HG03039 (cell line): ENCODE data around the gene SRSF2.
"Not testable (repeated sequence)": the region's sequence is repeated elsewhere in the genome, so short reads cannot be mapped to it uniquely, and the experiment has no call there.

ENCODE experiments used
- ATAC-seq: cut with Tn5 transposase; IDR thresholded peaks from one replicate; pipeline ENCODE4 v1.9.1; 2021; ENCODE audit warnings: mild to moderate bottlenecking, moderate library complexity; ENCODE audit not compliant: unreplicated experiment

SRSF2 gene

GRCh38 chr17:76722279-76722678, 14.9 kb downstream of the SRSF2 start:
- no peak for ATAC-seq

DNA sequence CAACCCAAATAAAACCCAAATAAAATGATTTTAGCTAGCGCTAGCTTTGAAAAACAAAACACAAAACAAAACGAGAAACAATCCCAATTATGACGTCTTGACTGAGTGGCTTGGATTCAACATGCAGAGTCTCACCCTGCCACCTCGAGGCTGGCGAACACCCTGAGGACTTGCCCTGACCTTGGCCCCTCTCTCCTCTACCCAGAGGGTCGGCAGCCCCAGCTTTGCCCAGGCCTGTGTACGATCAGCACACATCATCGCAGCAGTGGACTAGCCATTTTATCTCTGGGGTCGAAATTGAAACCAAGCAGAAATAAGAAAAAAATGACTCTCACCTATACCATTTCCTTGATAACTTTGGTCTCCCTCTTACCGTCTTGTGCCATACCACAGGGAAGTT, 15.7 kb downstream of the SRSF2 start:
- no peak for ATAC-seq

DNA sequence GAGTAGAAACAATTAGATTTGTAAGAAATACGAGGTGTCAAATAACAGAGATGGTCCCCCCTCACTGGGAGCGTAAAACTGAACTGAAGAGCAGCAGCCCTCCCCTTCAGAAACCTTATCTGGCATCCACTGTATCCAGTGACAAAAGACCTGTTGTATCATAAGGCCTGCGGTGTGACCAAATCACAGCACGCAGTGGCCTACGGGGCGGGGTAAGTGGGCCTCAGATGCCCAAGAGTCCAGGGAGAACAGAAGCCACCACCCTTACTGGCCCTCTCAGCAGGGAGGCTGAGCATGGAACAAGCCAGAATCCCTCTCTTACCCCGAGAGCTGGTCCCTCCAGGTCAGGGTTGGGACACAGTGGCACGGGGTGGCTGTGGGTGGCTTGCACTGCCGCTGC, 16.2 kb downstream of the SRSF2 start:
- ATAC-seq, result no peak

GRCh38 chr17:76720211-76720610, 16.9 kb downstream of the SRSF2 start:
- ATAC-seq, result no peak

- no peak for ATAC-seq
Measured at GRCh38 chr17:76718516-76718915, 18.6 kb downstream of the SRSF2 start.

DNA sequence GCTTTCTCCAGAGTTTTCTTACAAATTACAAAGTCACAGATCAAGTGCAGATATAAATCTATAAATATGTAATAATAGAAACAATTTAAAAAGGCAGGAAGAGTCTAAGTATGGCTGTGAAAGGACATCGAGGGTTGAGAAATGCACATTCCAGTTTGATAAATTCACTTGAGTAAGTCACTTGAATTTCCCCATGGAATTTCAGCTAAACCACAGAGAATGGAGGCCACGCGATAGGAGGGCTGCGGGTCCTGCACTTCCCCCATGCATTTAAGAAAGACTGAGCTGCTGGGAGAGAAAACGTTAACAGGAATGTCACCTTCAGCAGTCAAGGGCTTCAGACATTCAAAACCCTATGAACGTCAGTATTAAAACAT, 20.3 kb downstream of the SRSF2 start:
- ATAC-seq, result no peak

- no peak for ATAC-seq
Measured at GRCh38 chr17:76716146-76716838, 20.8 kb downstream of the SRSF2 start.

- ATAC-seq, result no peak
Measured at GRCh38 chr17:76715496-76715830, 21.7 kb downstream of the SRSF2 start.

- no peak for ATAC-seq
Measured at GRCh38 chr17:76714822-76715495, 22.2 kb downstream of the SRSF2 start.

DNA sequence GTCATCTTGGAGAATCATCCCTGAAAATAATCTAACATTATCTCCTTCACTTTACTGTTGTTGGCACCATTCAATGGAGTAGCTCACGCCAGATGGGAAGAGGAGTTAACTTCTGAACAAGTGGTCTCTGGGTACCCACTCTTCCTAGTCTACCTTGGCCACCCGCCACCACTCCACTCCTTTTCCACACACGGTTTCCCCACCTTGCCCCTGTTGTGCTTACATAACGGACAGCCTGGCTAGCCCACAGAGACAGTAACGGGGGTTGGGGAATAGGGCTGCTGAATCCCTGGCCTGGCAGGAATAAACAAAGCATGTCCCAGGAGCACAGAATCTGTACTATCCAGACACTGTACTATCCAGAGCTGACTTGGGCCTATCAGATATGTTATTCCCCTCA, 22.8 kb downstream of the SRSF2 start:
- no peak for ATAC-seq

DNA sequence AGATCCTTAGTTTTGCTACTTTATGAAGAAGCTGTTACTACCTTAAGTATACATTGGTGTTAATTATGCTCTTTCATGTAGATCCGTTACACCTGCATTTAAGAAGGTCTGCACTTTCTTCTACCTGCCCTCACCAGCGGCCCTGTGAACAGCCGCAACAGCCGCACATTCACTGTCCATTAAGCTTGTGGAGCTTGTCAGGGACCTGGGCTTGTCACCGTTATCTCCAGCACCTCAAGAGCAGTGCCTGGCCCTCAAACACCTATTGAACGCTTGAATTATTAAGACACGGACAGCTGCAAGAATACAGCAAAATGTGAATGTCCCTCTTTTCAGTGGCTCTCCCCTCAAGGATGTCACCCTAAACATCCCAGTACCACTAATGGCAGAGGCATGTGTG, 23.4 kb downstream of the SRSF2 start:
- no peak for ATAC-seq

GRCh38 chr17:76712321-76712720, 24.8 kb downstream of the SRSF2 start:
- not testable (repeated sequence) for ATAC-seq

- no peak for ATAC-seq
Measured at GRCh38 chr17:76710863-76711611, 26.1 kb downstream of the SRSF2 start, which contains the start of gene MXRA7. Gene MXRA7 (minus strand): TSS chr17:76710965. CDS start chr17:76710946, 19 bp downstream.

GRCh38 chr17:76709951-76710862, 26.9 kb downstream of the SRSF2 start:
- ATAC-seq, result not testable (repeated sequence)

- ATAC-seq, result no peak
Measured at GRCh38 chr17:76709077-76709950, 27.8 kb downstream of the SRSF2 start.

DNA sequence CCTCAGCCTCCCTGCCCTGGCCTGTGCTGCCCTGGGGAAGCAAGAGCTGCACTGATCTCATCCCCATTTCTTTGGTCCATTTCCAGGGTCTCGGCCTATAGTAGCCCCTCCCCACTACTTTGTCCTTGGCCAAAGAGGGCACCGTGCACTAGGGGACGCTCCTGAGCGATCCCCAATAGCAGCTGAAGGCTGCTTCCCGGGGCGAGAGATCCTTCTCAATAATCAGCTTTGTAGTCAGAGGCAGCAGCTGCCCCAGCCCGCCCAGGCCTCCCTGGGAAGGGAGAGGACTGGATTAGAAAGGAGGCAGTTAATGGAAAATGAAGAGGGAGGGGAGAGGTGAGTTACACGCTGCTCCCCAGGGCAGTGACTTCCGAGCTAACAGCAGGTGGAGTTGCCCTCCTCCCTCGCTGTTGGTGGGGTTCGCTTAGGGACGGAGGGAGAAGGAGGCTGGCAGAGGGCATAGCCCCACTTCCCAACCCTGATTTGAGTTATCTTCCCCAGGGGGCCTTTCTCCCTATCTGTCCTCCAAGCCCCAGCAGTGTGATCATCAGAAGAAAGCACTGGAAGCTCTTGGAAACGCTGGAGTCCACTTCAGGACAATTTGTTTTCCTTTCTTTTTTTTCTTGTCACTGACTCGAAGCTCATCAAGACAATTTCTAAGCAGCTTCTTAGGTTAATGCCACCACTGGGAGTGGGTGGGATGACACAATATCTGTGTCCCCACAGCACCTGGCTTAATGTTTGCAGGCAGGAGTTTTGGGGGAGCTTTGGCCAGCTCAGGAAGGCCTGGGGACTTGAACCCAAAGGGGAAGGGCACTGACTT, 28.9 kb downstream of the SRSF2 start:
- no peak for ATAC-seq

- no peak for ATAC-seq
Measured at GRCh38 chr17:76706817-76707216, 30.3 kb downstream of the SRSF2 start.

DNA sequence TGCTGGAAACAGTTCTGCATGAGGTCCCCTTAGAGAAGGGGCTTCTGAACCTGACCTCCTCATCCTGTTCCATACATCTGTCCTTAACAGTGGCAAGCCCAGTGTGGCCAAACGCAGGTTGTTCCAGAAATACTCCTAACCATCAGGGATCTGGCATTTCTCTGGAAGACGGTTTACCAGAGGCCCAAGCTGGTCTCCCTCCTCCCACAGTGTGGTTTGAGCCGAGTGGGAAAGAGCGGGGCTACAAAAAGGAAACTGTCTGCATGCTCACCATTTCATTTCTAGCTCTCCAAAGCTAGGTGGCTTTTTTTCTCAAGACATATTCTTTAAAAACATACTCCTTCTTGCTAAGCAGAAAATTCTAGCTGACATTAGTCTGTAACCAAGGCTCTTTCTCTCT, 32.3 kb downstream of the SRSF2 start:
- ATAC-seq, result no peak

GRCh38 chr17:76702941-76703637, 34.0 kb downstream of the SRSF2 start:
- ATAC-seq, result no peak
